GM18520 (cell line): ENCODE results near the gene GSE1.

ENCODE experiments used
- ATAC-seq: cut with Tn5 transposase; IDR thresholded peaks from one replicate; pipeline ENCODE4 v1.9.1; 2021; ENCODE audit not compliant: unreplicated experiment

Gene GSE1

DNA sequence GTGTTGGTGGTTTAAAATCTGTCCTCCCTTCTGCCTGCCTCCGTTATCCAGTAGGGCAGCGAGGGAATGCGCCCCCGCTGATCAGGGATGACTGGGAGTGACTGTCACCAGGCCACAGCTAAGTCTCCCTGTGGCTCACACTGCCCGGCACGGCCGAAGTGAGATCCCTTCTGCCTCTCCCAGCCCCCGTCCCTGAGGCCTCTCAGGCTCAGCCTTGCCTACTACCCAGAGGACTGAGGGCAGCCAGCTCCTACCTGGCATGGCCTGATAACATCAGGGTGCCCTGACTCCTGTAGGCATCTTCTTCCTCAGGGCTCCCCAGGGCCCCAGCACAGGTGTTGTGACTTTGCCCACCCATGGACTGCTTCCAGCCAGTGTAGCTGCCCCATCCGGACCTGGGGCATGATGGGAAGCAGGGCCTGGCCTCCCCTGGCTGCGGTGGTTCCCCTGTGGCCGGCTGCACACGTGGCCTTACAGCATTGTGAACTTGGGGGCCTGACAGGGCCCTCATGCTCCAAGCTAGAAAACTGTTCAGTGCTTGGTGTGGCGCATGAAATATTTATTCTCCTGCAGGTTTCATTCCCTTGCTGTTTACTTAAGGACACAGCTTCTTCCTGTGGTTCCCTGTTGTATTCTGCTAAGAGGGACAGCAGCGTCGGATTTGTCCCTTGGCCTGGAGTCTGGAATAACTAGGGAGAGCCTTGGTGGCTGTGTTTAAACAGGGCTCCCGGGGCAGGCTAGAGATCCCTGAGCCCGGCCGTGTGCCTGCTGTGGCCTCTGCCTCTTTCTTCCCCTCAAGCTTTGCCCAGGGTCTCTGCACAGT, 45.6 kb downstream of the GSE1 start:
- no peak for ATAC-seq

DNA sequence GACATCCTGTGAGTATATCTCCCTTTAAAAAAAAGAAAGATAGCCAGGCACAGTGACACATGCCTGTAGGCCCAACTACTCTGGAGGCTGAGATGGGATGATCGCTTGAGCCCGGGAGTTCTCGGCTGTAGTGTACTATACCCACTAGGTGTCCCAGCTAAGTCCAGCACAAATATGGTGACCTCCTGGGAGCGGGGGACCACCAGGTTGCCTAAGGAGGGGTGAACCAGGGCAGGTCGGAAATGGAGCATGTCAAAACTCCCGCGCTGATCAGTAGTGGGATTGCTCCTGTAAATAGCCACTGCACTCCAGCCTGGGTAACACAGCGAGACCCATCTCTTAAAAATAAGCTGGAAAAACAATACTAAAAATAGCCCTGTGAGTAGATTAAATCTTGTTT, 46.2 kb downstream of the GSE1 start:
- ATAC-seq = no peak

DNA sequence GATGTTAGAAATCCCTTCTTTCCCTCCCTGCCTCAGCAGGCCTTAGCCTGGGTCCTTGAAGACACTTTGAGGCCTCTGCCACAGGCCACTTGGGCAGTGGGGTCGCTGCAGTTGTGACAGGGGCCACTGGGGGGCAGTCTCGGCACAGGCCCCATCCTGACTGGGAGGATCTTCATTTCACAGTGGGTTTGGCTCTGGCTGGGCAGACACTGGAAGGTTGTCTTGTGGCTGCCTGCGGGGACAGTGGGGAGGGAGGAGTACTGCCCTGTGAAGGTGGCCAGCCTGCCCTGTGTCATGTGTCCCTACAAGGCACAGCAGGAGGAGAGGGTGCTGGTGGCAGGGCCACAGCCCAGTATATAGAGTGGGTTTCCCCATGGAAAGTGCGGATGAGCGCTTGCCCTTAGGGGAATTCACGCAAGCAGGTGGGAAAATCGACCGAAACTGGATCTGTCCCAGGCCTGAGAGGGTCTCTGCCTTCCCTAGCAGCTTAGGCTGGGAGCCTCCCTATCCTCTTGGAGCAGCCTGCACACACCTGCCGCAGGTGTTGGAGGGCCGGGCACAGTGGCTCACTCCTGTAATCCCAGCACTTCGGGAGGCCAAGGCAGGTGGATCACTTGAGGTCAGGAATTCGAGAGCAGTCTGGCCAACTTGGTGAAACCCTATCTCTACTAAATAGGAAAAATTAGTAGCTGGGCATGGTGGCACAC, 46.8 kb downstream of the GSE1 start:
- ATAC-seq = no peak

GRCh38 chr16:85660843-85661739, 48.0 kb downstream of the GSE1 start:
- ATAC-seq = no peak

DNA sequence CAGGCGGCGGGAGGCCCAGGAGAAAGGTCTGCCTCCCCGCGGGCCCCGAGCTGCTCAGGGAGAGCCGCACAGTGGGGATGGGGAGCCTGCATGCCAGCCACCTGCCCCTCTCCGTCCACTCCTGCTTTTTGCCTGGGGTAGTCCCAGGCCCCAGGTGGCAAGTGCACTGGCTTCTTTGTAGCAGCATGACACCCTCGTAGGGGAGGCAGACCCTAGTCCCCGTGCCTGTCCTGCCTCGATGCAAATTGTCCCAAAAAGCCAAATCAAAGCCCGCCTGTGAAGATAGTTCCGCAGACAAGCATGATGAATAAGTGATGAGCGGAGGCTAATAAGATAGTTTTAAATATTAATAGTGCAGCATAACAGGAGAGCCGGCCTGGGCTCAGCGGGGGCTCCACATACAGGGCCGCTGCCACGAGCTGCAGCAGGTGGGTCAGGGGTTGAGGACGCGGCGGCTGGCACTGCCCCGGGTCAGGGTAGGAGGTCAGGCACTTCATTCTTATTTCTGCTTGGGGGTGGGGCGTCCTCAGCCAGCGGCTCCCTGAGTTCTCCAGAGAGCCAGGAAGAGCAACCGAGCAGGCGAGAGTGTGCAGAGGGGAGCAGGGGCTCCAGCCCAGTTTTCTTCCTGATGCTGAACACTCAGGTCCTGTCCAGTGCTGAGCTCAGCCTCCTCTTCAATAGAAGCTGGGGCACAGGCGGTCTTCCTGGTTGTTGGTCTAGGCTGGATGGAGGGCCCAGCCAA, 48.8 kb downstream of the GSE1 start:
- no peak for ATAC-seq

DNA sequence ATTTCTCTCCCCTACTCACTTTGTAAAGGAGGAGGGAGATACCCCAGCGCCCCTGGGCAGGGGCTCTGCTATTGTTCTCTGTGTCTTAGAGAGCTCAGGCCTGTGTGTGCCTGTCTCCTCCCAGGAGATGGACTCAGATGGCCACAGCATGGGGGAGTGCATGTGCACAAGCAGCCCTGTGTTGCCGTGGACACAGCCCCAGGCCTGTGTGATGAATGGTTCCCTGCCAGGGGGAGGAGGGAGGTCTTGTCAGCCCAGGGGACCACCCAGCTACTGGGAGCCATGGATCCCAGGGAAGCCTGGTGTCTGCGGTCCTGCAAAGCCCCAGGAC, 49.3 kb downstream of the GSE1 start:
- no peak for ATAC-seq

GRCh38 chr16:85662976-85663830, 50.1 kb downstream of the GSE1 start:
- ATAC-seq = no peak

DNA sequence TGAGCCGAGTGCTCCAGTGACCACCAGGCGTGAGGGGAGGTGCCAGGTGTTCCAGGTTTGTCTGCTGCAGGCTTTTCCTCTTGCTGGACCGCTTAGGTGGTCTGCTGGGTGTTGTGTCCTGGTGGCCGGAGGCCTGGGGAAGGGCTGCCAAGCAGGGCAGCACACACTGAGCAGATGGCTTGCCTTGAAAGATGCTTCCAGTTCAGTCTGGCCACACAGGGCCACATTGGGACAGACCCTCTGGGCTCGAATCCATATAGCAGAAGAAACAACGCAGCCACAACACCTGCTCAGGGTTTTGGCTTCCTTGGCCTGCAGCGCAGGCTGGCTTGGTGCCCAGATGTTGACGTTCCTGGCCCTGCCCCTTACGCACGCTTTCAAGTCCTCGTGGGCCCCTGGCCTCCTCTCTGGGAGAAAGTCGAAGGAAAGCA, 50.8 kb downstream of the GSE1 start:
- no peak for ATAC-seq

- no peak for ATAC-seq
These were observed 51.7 kb downstream of the GSE1 start for GRCh38 chr16:85664580-85665372.

GRCh38 chr16:85665373-85665740, 52.2 kb downstream of the GSE1 start:
- ATAC-seq = no peak

DNA sequence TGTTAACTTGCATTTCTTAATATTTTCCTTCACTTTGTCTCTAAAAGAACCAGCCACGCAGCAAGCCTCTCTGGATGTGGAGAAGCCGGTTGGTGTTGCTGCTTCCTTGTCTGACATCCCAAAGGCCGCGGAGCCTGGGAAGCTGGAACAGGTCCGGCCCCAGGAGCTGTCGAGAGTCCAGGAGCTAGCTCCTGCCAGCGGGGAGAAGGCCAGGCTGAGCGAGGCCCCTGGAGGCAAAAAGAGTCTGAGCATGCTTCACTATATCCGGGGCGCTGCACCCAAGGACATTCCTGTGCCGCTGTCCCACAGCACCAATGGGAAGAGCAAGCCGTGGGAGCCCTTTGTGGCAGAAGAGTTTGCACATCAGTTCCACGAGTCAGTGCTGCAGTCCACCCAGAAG, 52.8 kb downstream of the GSE1 start:
- ATAC-seq = no peak

DNA sequence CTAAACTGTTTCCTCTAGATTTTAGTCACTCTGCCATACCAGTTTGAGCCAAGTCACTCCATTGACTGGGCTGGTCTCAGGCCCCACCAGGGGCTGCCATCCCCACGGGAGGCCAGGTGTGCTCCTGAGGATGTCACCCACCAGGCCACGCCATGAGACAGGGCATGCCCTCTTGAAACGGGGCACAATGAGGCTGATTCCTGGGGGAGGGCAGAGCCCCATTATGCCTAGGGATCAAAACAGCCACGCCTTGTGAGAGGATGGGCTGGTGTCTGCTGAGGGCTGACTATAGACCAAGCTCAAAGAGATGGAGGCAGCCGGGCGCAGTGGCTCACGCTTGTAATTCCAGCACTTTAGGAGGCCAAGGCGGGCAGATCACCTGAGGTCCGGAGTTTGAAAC, 54.1 kb downstream of the GSE1 start:
- no peak for ATAC-seq

DNA sequence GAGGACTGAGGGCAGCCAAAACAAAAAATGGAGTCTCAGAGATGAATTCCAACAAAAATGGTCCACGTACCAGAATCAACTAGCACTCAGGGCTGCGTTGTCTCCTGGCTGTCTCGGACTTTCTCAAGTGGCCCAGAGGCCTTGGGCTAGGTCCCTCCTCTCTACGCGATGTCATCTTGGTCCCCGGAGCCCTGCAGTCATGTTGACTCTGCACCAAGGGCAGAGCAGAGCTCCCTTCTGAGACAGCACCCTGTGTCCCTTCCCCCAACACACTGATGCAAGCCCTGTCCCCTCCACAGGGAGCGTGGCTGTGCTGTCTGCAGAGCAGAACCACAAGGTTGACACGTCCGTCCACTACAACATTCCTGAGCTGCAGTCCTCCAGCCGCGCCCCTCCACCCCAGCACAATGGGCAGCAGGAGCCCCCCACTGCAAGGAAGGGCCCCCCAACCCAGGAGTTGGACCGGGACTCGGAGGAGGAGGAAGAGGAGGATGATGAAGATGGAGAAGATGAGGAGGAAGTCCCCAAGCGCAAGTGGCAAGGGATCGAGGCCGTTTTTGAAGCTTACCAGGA, 54.8 kb downstream of the GSE1 start:
- no peak for ATAC-seq

GRCh38 chr16:85668676-85669424, 55.7 kb downstream of the GSE1 start:
- ATAC-seq = no peak

DNA sequence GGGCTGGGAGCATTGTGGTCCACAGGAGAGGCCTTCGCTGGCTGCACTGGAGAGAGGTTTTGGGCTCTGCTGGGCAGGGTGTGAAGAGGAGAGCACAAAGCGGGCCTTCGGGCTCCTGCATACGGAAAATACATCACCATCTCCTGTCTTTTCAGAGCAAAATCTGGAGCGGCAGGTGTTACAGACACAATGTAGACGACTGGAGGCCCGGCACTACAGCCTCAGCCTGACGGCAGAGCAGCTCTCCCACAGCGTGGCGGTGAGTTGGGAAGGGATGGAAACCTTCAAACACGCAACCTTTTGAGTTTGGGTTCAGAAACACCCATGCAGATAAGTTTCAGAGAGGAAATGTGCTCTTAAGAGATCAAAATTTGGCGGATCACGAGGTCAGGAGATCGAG, 57.7 kb downstream of the GSE1 start:
- ATAC-seq = no peak

- ATAC-seq = no peak
These were observed 60.7 kb downstream of the GSE1 start for GRCh38 chr16:85673529-85674417.

GRCh38 chr16:85674418-85674755, 61.3 kb downstream of the GSE1 start:
- ATAC-seq = no peak
